ENCODE data around the gene TTC31. TPM values are rescaled to one million over a fixed set of nuclear protein-coding genes. Genes with fewer than 3 reads are reported as not detected.

Gene TTC31
- 16.0 TPM for polyA plus RNA-seq (2013, experiment 1 of 2)
- polyA plus RNA-seq (2013, experiment 2 of 2), result 16.5 TPM

GRCh38 chr2:74482801-74483674 lies at the start of gene TTC31, which contains the start of gene CCDC142:
Gene TTC31, plus strand, starts transcription at chr2:74483081. Its CDS starts 15 bp downstream, at chr2:74483096.
Gene CCDC142, minus strand, starts transcription at chr2:74482998. Its CDS starts 161 bp downstream, at chr2:74482837.
- H4K8ac ChIP-seq (ENCODE audit: low read depth, low read length), result peak within 1 kb of the TSS; percentile 78
- peak within 1 kb of the TSS; percentile 91 for H2AK5ac ChIP-seq (ENCODE audit: low read depth, low read length)
- H3K23ac ChIP-seq (ENCODE audit: low read depth, low read length, poor library complexity), result peak within 1 kb of the TSS; percentile 98
- WGBS, 2 donors (ENCODE audit: extremely low coverage in 2 of 2, insufficient read length in 2 of 2, insufficient replicate concordance in 1 of 2), result no CpG with 5 or more reads among the region's 50 CpGs
- peak within 1 kb of the TSS; percentile 98 for H3K4me2 ChIP-seq (ENCODE audit: insufficient read depth, low read length, poor library complexity, severe bottlenecking)
- peak within 1 kb of the TSS; percentile 81 to 85 for H3K4me3 ChIP-seq (ENCODE audit: low read length in 2 of 2)
- H3K4ac ChIP-seq (ENCODE audit: low read length), result peak within 1 kb of the TSS; percentile 3
- peak within 1 kb of the TSS; percentile 88 for H2BK5ac ChIP-seq (ENCODE audit: low read length)
- no peaks in the 10 kb centered on the region for H3K9me3 ChIP-seq (replicated peaks in 1 of 2; ENCODE audit: control insufficient read depth in 2 of 2, insufficient read depth in 1 of 2, low read depth in 1 of 2, low read length in 2 of 2)
- H2AFZ ChIP-seq (ENCODE audit: low read length), result peak within 1 kb of the TSS; percentile 93
- H3K9ac ChIP-seq (ENCODE audit: low read depth, low read length, poor library complexity), result peak within 1 kb of the TSS; percentile 99
- peak within 1 kb of the TSS; percentile 75 for H3K27ac ChIP-seq (replicated peaks; ENCODE audit: low read length)
- H3K14ac ChIP-seq (ENCODE audit: low read length), result peak within 1 kb of the TSS; percentile 100
- peak within 1 kb of the TSS; percentile 67 for H2BK120ac ChIP-seq (ENCODE audit: low read depth, low read length)
- DNase-seq (ENCODE audit: low spot score), result peak; percentile 94
- H4K91ac ChIP-seq (ENCODE audit: low read depth, low read length, poor library complexity), result no peak within 1 kb of the TSS
- H3K79me1 ChIP-seq (ENCODE audit: low read depth, low read length), result peaks cover 12% of the 10 kb centered on the region
- H2BK15ac ChIP-seq (ENCODE audit: low read length), result peak within 1 kb of the TSS; percentile 99
- peaks cover 7 to 33% of the 10 kb centered on the region in 2 donors for H3K36me3 ChIP-seq (replicated peaks in 1 of 2; ENCODE audit: control insufficient read depth in 2 of 2, insufficient read depth in 2 of 2, low read length in 2 of 2)
- peak within 1 kb of the TSS; percentile 99 for H3K18ac ChIP-seq (ENCODE audit: low read length)
- H3K4me1 ChIP-seq (ENCODE audit: control insufficient read depth in 2 of 2, insufficient read depth in 1 of 2, low read depth in 1 of 2, low read length in 2 of 2), result peaks cover 9 to 14% of the 10 kb centered on the region in 2 donors
- H3K27me3 ChIP-seq (ENCODE audit: control insufficient read depth in 3 of 3, insufficient read depth in 3 of 3, low read depth in 1 of 3, low read length in 3 of 3), result no peaks in the 10 kb centered on the region
- no peak within 1 kb of the TSS for H2BK12ac ChIP-seq (ENCODE audit: low read length)

- Histone ChIP-seq H3K4me2 (ENCODE audit: insufficient read depth, low read length, poor library complexity, severe bottlenecking) (no peak overlapping the region), H3K9ac (ENCODE audit: low read depth, low read length, poor library complexity) (no peak overlapping the region), H3K14ac (ENCODE audit: low read length) (no peak overlapping the region), H3K79me1 (ENCODE audit: low read depth, low read length) (peaks cover 8% of the 10 kb centered on the region), H3K4ac (ENCODE audit: low read length) (no peak overlapping the region), H4K8ac (ENCODE audit: low read depth, low read length) (no peak overlapping the region), H3K4me1 (ENCODE audit: control insufficient read depth in 2 of 2, insufficient read depth in 1 of 2, low read depth in 1 of 2, low read length in 2 of 2) (peaks cover 17 to 19% of the 10 kb centered on the region in 2 donors), H3K18ac (ENCODE audit: low read length) (peak overlapping the region; percentile 7), H4K91ac (ENCODE audit: low read depth, low read length, poor library complexity) (no peak overlapping the region), H3K23ac (ENCODE audit: low read depth, low read length, poor library complexity) (no peak overlapping the region), H3K27ac (replicated peaks; ENCODE audit: low read length) (no peak overlapping the region), H2BK120ac (ENCODE audit: low read depth, low read length) (no peak overlapping the region), H2BK12ac (ENCODE audit: low read length) (no peak overlapping the region), H2AFZ (ENCODE audit: low read length) (no peak overlapping the region), H2AK5ac (ENCODE audit: low read depth, low read length) (no peak overlapping the region), H3K4me3 (ENCODE audit: low read length in 2 of 2) (no peak overlapping the region), H3K27me3 (ENCODE audit: control insufficient read depth in 3 of 3, insufficient read depth in 3 of 3, low read depth in 1 of 3, low read length in 3 of 3) (no peaks in the 10 kb centered on the region), H3K9me3 (replicated peaks in 1 of 2; ENCODE audit: control insufficient read depth in 2 of 2, insufficient read depth in 1 of 2, low read depth in 1 of 2, low read length in 2 of 2) (no peaks in the 10 kb centered on the region), H3K36me3 (replicated peaks in 1 of 2; ENCODE audit: control insufficient read depth in 2 of 2, insufficient read depth in 2 of 2, low read length in 2 of 2) (peaks cover 12 to 18% of the 10 kb centered on the region in 2 donors), H2BK15ac (ENCODE audit: low read length) (no peak overlapping the region), H2BK5ac (ENCODE audit: low read length) (no peak overlapping the region)
- no CpG with 5 or more reads among the region's 43 CpGs for WGBS, 2 donors (ENCODE audit: extremely low coverage in 2 of 2, insufficient read length in 2 of 2, insufficient replicate concordance in 1 of 2)
- DNase-seq (ENCODE audit: low spot score), result no peak
These were observed 46.6 kb upstream of the TTC31 start for GRCh38 chr2:74436111-74436805.

- H3K4ac ChIP-seq (ENCODE audit: low read length), result no peak overlapping the region
These were observed 45.8 kb upstream of the TTC31 start for GRCh38 chr2:74436848-74437695.

More at GRCh38 chr2:74436848-74437695, 45.8 kb upstream of the TTC31 start:
- no peak overlapping the region for H3K9ac ChIP-seq (ENCODE audit: low read depth, low read length, poor library complexity)
- no peak overlapping the region for H2AFZ ChIP-seq (ENCODE audit: low read length)
- no peak overlapping the region for H2BK5ac ChIP-seq (ENCODE audit: low read length)
- no peak overlapping the region for H4K8ac ChIP-seq (ENCODE audit: low read depth, low read length)
- peaks cover 17 to 19% of the 10 kb centered on the region in 2 donors for H3K4me1 ChIP-seq (ENCODE audit: control insufficient read depth in 2 of 2, insufficient read depth in 1 of 2, low read depth in 1 of 2, low read length in 2 of 2)
- no peak overlapping the region for H3K27ac ChIP-seq (replicated peaks; ENCODE audit: low read length)
- H3K27me3 ChIP-seq (ENCODE audit: control insufficient read depth in 3 of 3, insufficient read depth in 3 of 3, low read depth in 1 of 3, low read length in 3 of 3), result peaks cover 0 to 5% (median 0%) of the 10 kb centered on the region in 3 experiments
- H3K9me3 ChIP-seq (replicated peaks in 1 of 2; ENCODE audit: control insufficient read depth in 2 of 2, insufficient read depth in 1 of 2, low read depth in 1 of 2, low read length in 2 of 2), result no peaks in the 10 kb centered on the region
- H3K79me1 ChIP-seq (ENCODE audit: low read depth, low read length), result peaks cover 8% of the 10 kb centered on the region
- H2BK120ac ChIP-seq (ENCODE audit: low read depth, low read length), result no peak overlapping the region
- H3K4me3 ChIP-seq (ENCODE audit: low read length in 2 of 2), result no peak overlapping the region
- no peak overlapping the region for H3K14ac ChIP-seq (ENCODE audit: low read length)
- H2BK15ac ChIP-seq (ENCODE audit: low read length), result no peak overlapping the region
- no peak overlapping the region for H3K4me2 ChIP-seq (ENCODE audit: insufficient read depth, low read length, poor library complexity, severe bottlenecking)
- H4K91ac ChIP-seq (ENCODE audit: low read depth, low read length, poor library complexity), result no peak overlapping the region
- H2BK12ac ChIP-seq (ENCODE audit: low read length), result no peak overlapping the region
- no peak overlapping the region for H3K23ac ChIP-seq (ENCODE audit: low read depth, low read length, poor library complexity)
- no peak overlapping the region for H3K18ac ChIP-seq (ENCODE audit: low read length)
- peaks cover 7 to 10% of the 10 kb centered on the region in 2 donors for H3K36me3 ChIP-seq (replicated peaks in 1 of 2; ENCODE audit: control insufficient read depth in 2 of 2, insufficient read depth in 2 of 2, low read length in 2 of 2)
- no peak for DNase-seq (ENCODE audit: low spot score)
- no CpG with 5 or more reads among the region's 6 CpGs for WGBS, 2 donors (ENCODE audit: extremely low coverage in 2 of 2, insufficient read length in 2 of 2, insufficient replicate concordance in 1 of 2)
- no peak overlapping the region for H2AK5ac ChIP-seq (ENCODE audit: low read depth, low read length)
